Glomerular endothelial cell (primary cell): Measurements from ENCODE around the gene LRRC28. TPM values are rescaled to one million over a fixed set of nuclear protein-coding genes. Genes with fewer than 3 reads are reported as not detected.
A peak's percentile ranks its signal among the peaks of the same experiment; 100 is the strongest.

Experiments used
- DNase-seq: peaks from one replicate; pipeline ENCODE4 v3.0.0-alpha.2; 2011; ENCODE audit warnings: low read depth, low spot score; ENCODE audit errors: extremely low read depth
- total RNA-seq: library from RNA; depleted of rRNA; stranded (reverse); fragments of >200 nt; gene quantifications from 2 replicates; pipeline ENCODE4 v1.2.3, GENCODE V29; 2015

Gene LRRC28
- total RNA-seq, 1 donor from 2014 or later: 24.4 TPM

DNA sequence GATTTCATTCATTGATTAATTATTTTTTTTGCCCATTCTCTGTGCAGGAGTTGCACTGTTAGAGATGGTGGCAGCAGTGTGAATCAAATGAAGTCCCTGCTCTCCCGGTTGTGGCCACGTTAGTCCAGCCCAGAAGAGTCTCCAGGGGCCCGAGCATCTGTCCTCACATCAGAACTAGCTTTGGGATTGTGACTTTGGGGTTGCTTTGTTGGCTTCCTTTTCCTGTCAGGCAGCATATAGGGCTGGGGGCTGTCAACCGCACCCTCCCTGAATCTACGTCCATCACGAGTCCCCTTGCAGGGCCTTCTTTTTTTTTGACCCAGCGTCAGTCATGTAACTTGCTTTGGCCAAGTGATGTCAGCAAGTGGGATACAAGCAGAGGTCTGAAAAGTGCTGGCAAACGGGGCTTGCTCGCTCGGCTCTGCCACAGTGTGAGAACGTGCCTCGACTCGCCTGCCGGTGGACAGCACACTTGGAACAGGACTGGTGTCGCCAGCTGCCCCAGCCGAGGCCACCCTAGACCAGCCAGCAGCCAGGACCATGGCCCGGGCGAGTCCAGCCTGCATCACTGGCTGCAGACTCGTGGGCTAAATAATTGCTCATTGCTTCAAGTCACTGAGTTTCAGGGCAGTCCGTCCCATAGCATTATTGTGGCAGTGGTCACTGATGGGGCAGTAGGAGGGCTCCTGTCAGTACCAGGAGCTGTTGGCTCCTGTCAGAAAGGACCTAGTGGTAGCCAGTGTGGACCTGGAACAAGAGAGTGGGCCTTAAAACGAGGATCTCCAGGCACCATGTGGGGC lies 162.9 kb downstream of the LRRC28 start:
- no peak for DNase-seq

DNA sequence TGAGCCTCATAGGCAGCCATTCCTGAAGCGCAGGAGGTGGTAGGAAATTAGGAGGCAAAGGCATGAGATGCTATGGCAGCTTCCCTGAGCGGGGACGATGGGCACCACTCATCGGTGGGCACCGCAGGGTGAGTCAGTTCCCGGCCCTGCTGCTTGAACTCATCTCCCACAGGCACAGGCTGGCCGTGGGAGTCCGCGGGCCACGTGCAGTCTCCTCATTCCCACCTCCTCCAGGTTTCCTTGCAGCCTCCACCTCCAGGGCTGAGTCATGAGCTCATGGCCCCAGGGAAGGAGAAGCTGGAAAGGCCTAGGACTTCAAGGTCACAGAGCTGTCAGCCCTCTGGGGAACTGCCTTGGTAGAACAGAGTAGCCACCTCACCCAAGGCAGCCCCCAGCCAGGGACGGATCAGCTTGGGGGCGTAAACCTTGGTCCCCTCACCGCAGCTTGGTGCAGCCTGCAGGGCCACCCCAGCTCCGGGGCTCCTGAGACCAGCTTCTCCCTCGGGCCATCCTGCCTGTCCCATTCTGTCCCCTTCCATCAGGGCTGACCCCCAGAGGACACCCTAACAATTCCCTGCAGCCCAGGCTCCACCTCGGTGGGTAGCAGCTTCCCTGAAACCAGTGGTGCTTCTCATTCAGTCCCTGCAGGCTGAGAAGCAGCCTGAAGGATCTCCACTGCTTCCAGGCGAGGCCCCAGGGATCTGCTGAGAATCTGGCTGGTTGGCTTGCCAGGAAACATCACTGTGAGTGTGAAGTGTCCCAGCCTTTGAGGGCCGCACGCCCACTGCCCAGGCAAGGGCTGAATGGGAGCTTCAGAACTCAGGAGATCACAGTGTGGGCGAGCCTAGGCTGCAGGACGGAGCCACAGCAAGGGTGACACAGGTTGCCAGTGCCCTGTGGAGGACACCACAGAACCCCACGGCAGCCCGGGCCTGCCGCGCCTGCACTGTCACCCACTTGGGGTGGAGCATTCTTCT lies 163.8 kb downstream of the LRRC28 start:
- no peak for DNase-seq

- DNase-seq: no peak
Observed at GRCh38 chr15:99416191-99417188, 165.2 kb downstream of the LRRC28 start.

- no peak for DNase-seq
Observed at GRCh38 chr15:99421172-99421656, 169.9 kb downstream of the LRRC28 start.

- no peak for DNase-seq
Observed at GRCh38 chr15:99421758-99422157, 170.5 kb downstream of the LRRC28 start.

DNA sequence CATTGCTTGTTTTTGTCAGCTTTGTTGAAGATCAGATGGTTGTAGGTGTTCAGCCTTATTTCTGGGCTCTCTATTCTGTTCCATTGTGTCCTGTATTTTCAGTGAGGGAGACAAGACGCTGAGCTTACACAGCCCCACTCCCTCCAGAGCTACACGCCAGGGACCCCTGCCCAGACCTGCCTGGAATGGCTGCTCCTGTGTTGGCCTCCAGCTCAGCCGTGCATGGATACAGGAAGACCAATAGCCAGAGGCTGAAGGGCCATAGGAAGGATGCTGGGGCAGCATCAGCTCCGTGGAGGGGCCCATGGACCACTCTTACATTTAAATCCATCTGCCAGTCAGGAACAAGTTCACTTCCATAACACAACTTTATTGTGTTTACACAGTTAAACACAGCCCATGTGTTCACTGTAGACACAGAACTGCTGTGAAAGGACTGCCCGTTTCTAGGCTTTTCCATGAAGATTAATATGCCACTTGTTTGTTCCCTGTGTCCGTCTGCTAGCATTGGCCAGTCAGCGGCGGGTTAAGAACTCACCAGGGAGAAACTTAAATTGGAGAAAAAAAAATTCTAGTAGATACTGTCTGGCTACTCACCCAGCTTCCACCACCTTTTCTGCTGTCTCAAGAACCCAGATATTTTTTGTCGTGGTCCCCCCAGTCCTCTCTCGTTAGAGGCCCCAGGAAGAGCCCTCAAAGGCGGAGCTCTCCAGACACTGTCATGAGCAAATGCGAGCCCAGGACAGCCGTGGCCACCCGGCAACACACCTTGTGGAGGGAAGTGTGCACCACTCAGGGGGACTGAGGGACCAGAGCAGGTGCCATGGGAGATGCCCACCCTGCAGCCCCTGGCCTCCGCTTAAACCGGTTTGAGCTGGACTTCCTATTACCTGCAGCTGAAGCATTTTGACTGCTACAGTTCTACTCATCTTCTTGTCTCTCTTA lies 172.2 kb downstream of the LRRC28 start:
- DNase-seq: no peak

- no peak for DNase-seq
Observed at GRCh38 chr15:99424131-99424571, 172.9 kb downstream of the LRRC28 start.

GRCh38 chr15:99424978-99425656 lies 173.8 kb downstream of the LRRC28 start:
- DNase-seq: peak; percentile 67

DNA sequence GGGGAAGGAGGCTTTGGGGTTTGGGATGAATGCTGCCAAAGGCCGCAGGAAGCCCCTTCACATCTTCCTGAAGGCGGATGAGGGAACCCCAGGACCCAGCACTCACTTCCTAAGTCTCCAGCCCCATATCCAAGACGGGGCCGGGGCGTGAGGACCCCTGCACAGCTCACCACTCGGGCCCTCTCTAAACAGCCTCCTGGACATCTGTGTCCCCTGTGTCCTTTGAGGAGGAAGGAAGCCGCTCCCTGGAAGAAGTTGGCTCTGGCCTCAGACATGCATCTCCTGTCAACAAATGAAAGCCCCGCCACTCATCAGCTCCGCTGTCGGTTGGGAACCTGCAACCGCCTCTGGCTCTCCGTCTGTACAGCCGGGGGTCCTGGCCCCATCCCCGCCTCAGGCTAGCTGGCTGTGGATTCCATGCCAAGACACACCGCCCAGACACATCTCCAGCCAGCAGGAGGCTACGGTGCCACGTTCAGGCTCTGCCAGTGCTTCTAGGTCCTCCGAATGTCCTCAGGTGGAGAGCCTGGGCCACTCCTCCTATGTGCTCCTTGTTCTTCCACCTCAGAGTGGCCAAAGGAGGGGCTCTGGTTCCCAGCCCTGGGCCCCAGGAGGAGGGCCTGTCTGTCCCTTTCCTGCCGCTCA lies 174.5 kb downstream of the LRRC28 start:
- no peak for DNase-seq

DNA sequence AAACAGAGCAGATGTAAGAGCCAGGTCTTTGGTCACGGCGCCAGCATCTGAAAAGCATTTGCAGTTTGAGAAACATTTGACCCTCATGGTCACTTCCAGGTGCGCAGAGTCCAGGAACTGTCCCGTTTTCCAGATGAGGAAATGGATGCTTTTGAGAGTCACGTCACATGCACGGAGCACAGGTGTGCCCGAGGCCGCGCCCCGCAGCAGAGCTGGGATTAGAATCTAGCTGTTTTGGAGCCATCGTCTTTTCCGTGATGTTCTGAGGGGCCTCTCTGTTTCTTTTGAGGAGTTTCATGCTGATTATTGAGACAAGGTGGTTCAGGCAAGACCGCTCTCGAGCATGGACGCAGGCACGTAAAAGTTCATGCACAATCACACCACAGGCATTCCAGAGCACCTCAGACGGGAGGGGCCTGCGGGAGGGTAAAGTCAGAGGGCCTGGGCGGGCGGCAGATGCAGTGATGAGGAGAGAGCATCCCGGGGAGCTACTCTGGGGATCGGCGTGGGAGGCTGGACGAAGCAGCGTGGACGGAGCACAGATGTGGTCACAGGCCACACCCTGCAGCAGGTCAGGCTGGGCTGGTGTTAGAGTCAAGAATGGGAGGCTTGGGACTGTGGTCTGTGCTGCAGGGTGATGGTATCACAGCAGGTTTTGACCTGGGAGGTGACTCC lies 175.3 kb downstream of the LRRC28 start:
- DNase-seq: no peak

DNA sequence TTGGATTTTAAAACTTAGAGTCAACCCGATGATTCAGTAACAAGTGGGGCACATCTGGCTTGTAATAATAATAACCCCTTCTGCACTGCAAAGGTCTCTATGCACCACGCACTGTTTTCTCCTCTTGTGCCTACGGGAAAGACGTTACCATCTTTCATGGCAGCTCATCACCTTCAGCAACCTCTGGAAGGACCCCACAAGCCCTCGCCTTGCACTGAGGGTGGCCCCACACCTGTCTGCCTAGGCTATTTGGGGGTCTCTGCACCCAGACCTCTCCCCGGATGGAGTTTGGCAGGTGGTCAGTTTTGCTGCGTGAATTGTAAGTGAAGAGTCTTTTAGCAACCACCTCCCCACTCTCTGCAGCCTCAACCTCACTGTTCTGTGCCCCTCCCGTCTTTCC lies 175.9 kb downstream of the LRRC28 start:
- DNase-seq: no peak

GRCh38 chr15:99427668-99428361 lies 176.5 kb downstream of the LRRC28 start:
- no peak for DNase-seq

GRCh38 chr15:99429681-99430081 lies 178.4 kb downstream of the LRRC28 start:
- DNase-seq: no peak

GRCh38 chr15:99430881-99431401 lies 179.7 kb downstream of the LRRC28 start:
- no peak for DNase-seq

DNA sequence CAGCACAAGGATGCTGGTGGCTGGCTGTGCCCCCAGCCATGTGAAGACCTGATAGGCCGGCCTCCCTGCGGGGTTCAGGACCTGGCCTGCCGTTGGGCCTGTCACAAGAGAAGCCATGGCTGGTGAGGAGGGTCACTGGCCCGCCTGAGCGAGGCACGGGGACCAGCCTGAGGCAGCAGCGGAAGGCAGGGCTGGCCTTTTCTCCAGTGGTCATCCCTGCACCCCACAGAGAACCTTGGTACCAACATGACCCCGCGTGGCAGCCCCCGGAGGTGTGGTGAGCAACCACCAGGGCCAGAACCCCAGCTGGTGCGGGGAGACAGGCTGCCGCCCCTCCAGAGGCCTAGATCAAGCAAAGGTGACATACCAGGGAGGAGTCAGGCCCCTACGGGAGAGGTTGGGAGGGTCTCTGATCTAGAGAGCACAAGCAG lies 180.4 kb downstream of the LRRC28 start:
- no peak for DNase-seq

DNA sequence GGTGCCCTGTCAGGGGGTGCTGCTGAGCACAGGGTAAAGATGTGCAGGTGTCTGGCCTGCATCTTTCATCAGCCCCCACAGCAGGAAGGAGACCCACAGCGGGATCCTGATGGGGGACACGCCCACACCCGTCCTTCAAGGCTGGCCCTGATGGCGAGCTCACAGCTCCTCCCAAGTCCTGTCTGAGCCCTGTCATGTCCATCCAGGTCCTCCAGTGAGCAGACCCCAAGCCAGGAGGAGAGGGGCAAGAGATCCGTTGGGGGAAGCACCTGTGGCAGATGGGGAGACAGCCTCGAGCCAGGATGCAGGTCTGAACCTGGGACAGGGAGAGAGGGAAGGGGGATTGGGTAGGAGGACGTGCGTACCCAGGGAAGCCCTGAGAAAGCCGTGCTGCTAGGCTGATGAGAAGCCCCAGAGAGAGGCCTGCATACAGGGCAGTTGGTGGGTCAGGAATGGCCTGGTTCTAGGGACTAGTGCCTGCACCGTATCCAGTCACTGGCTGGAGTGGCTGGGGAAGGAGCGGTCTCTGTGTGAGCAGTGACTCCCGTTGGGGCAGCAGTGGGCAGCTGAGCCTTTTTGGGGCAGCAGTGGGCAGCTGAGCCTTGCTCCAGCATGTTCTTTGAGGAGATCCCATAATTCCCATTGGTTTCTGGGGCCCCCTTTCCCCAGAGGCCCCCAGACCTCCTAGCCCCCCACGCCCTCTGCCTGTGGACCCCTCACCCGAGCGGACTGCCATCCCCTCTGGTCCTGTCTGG lies 181.2 kb downstream of the LRRC28 start:
- DNase-seq: no peak
